Measurements from ENCODE around the gene ADAD2.

Gene ADAD2

DNA sequence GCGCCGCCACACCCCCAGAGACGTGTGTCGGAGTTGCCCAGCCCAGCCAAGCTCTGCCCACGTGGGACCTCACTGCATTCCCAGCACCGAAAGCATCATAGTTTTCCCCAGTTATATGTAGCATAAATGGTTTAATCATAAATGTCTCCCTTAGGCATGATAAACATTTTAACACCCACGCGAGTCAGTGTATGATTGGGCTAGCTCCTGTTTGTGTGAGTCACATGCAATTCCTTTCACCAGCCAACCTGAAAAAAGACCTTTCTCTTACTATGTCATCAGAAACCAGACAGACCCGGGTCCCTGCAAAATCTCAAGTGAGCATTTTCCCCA, 13.2 kb upstream of the ADAD2 start:
- no peak for DNase-seq

DNA sequence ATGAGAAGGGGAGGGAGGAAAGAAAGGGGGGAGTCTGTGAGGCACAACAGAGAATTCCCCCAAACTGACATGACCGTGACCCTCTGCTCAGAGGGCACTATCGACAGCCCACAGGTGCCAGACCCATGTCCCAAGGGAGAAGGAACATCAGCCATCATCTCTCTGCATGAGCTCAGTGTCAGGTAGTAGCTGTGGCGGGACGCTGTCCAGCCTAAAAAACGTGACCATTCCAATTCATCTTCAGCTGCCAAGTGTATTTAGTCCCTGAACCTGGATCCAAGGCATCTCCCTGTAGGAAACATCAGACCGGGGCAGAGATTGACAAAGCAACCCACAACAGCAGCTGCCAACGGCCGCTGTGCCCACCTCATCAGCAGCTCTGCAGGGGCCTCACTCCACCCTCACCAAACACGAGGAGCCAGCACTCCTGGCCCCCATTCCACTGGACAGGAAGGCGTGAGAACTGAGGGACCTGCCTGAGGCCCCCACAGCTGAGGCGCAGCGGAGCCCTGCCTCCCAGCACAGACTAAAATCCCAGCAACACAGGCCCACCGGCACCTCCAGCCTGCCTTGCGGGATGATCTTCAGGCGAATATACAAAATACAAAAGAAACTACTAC, 12.7 kb upstream of the ADAD2 start:
- DNase-seq: no peak

DNA sequence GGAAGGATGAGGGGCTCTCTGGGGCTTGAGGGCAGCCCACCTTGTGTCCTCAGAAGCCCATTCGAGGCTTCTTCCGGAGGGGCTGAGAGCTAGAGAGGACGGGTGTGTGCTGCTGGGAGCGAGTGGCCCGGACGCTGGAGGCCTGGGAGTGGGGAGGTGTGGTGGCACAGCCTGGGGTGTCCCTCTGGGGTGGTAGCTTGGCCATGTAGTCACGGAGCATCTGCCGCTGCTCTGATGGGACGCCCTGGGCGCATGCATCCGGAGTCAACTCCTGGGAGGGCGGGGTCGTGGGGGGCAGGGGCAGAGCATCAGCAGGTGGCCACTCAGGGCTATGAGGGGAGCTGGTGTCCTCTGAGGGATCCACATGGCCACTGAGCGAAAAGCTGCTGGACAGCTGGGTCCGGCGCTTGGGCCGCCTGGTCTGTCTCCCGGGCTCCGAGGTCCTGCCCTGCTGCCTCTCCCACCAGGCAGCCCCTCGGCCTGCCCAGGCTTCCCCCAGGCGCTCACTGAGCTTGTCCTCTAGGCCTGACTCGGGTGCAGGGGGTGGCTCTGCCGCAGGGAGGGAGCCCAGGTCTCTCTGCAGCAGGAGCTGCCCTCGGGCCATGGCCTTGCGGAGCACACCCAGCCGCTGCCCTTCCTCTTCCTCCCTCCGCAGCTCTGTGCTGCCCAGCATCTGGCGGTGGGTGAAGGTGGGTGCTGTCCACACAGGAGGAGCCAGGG, 11.9 kb upstream of the ADAD2 start:
- no peak for DNase-seq

DNA sequence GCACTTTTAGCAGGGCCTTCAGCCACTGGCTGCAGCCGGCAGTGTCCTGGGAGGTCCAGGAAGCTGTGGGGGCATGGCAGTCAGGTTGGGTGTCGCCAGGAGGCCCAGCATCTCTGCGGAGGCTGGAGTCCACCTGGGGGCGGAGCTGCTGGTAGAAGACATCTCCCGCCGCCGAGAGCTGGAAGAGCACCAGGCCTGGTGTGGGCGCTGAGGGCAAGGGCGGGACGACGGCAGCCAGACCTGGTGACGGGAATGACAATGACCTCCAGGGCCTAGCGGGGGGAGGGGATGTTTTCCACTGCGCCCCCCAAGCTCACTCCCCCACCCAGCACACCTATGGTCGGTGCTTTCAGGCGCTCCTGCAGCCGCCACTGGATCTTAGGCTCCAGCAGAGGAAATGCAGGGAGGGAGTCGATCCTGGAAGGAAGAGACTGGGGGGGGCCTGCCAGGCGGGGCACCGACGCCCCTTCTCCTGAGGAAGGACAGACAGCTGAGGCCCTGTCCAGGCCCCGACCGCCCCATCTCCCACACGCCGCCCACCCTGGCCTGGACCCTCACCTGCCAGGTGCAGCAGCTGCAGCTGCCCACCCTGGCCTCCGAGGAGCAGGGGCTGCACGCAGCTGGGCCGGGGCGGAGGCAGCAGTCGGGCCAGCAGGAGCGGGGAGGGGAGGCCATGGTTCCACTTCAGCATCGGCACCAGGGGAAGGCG, 11.2 kb upstream of the ADAD2 start:
- DNase-seq: no peak

- no peak for DNase-seq
Observed at GRCh38 chr16:84180519-84181140, 10.3 kb upstream of the ADAD2 start.

GRCh38 chr16:84181144-84181915, 9.6 kb upstream of the ADAD2 start:
- no peak for DNase-seq

DNA sequence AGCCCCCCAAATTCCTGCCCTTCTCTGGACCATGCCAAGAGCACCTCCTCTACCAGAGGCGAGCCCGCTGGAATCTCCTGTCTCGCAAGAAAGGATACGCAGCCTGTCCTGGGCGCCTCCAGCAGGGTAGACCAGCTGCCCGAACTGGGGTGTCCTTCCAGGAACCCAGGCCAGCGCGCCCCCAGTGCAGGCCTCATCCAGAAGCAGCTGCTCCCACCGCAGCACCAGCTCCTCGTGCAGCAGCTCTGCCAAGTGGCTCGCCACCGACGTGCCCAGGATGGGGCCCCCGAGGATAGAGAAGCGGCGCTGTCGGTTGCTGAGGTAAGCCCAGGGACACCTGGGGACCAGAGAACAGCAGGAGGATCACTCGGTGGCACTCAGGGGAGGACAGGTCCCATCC, 8.9 kb upstream of the ADAD2 start:
- no peak for DNase-seq

GRCh38 chr16:84182680-84183571, 8.0 kb upstream of the ADAD2 start:
- DNase-seq: no peak

GRCh38 chr16:84183572-84183875, 7.4 kb upstream of the ADAD2 start:
- DNase-seq: no peak

GRCh38 chr16:84183911-84184591, 6.9 kb upstream of the ADAD2 start:
- no peak for DNase-seq

DNA sequence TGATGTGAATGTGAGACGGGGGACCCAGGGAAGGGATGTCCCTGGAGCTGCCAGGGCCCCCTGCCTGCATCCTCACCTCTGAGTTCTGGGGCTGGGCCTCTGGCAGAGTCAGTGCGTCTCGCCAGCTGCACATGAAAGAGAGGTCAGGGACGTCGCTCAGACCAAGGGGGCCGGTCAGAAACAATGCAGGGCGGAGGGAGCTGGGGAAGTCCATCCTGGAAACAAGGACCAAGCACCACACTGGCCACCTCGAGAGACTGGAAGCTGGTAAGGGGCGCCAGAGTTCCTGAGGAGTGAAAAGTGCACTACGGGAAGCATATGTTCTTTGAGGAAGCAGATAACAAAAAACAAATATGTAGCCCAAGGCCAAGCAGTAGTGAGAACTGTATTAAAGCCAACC, 6.2 kb upstream of the ADAD2 start:
- DNase-seq: no peak

DNA sequence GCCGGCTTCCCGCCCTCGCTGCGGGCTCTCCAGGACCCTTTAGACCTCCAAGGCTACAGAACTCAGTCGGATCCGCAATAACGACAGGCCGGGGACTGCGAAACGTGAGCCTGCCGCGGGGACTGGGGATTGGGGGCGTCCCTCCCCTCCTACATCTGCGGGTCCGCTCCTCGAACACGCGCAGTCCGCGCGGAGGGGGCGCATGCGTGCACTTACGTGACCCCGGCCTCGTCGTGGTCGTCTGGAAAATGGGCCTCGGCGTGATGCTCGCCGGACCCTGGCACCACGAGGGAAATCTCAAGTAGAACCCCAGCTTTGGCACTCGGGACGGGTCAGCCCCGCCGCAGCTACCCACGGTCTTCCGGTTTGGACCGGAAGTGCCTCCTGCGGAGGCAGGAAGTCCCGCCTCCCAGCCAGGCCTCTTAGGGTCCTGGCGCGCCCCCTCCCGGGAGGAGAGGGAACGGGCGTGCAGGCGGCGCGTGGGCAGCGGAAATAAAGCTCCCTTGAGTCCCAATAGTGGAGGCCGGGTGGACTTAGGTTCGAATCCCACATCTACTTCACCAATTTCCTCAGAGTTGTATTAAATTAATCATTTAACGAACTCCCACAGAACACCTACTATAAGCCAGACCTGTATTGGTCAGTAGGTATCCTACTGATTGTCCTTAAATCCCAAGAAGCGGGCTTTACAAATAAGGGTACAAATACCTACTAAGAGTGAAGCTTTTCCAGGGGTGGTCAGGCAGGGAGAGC, 4.1 kb upstream of the ADAD2 start, which contains the start of gene TAF1C:
Gene TAF1C (minus strand): TSS at position 373 of the 753 bp plus-strand sequence. CDS start 2,069 bp downstream, outside the sequence.
- peak; percentile 92 for DNase-seq

- DNase-seq: no peak
Observed at GRCh38 chr16:84191466-84191865, 509 bp downstream of the ADAD2 start.

DNA sequence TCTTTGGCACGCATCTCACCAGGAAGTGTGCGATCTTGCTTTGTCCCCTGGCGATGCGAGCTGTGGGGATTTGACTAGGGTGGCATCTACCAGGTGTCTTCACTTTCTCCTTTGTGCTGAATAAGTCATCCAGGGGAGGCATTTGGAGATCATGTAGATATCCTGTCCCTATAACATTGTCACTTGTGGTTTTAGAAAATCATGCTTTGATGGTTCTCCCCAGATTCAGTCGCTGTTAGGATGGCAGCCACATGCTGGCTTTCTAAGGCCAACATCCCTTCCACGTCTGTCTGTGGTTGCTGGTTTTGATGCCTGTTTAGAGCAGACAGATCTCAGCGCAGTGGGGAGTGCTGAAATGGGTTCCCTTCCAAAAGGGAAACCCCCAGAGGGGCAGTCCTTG, 2.5 kb downstream of the ADAD2 start:
- DNase-seq: no peak

- DNase-seq: no peak
Observed at GRCh38 chr16:84194018-84194417, 3.1 kb downstream of the ADAD2 start.

- DNase-seq: peak; percentile 19
Observed at GRCh38 chr16:84194470-84195200, 3.7 kb downstream of the ADAD2 start.

DNA sequence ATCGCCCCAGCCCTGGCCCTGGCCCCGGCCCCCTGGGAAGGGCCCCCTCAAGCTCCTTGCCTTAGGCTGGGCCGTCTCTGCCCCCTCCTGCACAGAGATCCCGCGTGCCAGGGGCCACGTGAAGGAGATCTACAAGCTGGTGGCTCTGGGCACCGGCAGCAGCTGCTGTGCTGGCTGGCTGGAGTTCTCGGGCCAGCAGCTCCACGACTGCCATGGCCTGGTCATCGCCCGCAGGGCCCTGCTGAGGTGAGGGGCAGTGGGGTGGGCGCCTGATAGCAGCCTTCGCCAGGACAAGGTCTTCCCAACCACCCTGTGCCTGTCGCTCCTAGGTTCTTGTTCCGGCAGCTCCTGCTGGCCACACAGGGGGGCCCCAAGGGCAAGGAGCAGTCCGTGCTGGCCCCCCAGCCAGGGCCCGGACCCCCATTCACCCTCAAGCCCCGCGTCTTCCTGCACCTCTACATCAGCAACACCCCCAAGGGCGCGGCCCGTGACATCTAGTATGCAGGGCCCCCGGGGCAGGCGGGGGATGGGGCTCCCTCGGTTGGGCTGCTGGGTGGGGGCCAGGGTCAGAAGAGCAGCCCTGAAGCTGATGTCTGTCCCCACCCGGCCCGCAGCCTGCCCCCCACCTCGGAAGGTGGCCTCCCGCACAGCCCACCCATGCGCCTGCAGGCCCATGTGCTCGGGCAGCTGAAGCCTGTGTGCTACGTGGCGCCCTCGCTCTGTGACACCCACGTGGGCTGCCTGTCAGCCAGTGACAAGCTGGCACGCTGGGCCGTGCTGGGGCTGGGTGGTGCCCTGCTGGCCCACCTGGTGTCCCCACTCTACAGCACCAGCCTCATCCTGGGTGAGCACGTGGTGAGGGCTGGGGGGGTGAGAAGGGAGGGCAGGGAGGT, 4.5 kb downstream of the ADAD2 start:
- DNase-seq: no peak

GRCh38 chr16:84196101-84196500, 5.1 kb downstream of the ADAD2 start:
- no peak for DNase-seq
